Endodermal cell (in vitro differentiated cells): ENCODE results near the gene SIGLEC1. TPM values are rescaled to one million over a fixed set of nuclear protein-coding genes. Genes with fewer than 3 reads are reported as not detected.

Experiments used
- DNase-seq: peaks from one replicate; pipeline ENCODE4 v3.0.0-alpha.2; 2017
- H3K27ac ChIP-seq: 2 replicates; pipeline ENCODE4 v1.5.1; 2013; ENCODE audit warnings: mild to moderate bottlenecking, low read depth, low read length, moderate library complexity
- H3K27me3 ChIP-seq: 2 replicates; pipeline ENCODE4 v1.6.1; 2013; ENCODE audit warnings: mild to moderate bottlenecking, low read length, moderate library complexity; ENCODE audit not compliant: insufficient read depth, control insufficient read depth, poor library complexity, severe bottlenecking
- H3K36me3 ChIP-seq: 2 replicates; pipeline ENCODE4 v1.7.0; 2013; ENCODE audit warnings: mild to moderate bottlenecking, low read length, moderate library complexity; ENCODE audit not compliant: control insufficient read depth, insufficient read depth
- H3K4me1 ChIP-seq: one replicate; pipeline ENCODE4 v1.7.0; 2013; ENCODE audit warnings: low read length; ENCODE audit not compliant: control insufficient read depth, insufficient read depth
- H3K4me3 ChIP-seq: 2 replicates; pipeline ENCODE4 v1.5.1; 2013; ENCODE audit warnings: mild to moderate bottlenecking, low read length, moderate library complexity
- H3K9ac ChIP-seq: 2 replicates; pipeline ENCODE4 v1.6.1; 2013; ENCODE audit warnings: mild to moderate bottlenecking, low read length, moderate library complexity; ENCODE audit not compliant: poor library complexity, severe bottlenecking; ENCODE audit errors: extremely low read depth
- H3K9me3 ChIP-seq: 2 replicates; pipeline ENCODE4 v1.6.1; 2013; ENCODE audit warnings: mild to moderate bottlenecking, low read length, moderate library complexity; ENCODE audit not compliant: control insufficient read depth
- H3K27ac Mint-ChIP-seq: 2 replicates; pipeline ENCODE4 v1.8.0; 2020; ENCODE audit warnings: mixed read lengths
- H3K27me3 Mint-ChIP-seq: 2 replicates; pipeline ENCODE4 v1.8.0; 2021; ENCODE audit warnings: mild to moderate bottlenecking, mixed read lengths; ENCODE audit not compliant: insufficient read depth
- H3K36me3 Mint-ChIP-seq: 2 replicates; pipeline ENCODE4 v1.8.0; 2020; ENCODE audit warnings: low read depth, mixed read lengths
- H3K4me1 Mint-ChIP-seq: 2 replicates; pipeline ENCODE4 v1.8.0; 2020; ENCODE audit warnings: mixed read lengths
- H3K4me3 Mint-ChIP-seq: 2 replicates; pipeline ENCODE4 v1.8.0; 2020; ENCODE audit warnings: mild to moderate bottlenecking, moderate library complexity, mixed read lengths
- H3K9me3 Mint-ChIP-seq: 2 replicates; pipeline ENCODE4 v1.8.0; 2020; ENCODE audit warnings: mild to moderate bottlenecking, mixed read lengths
- CTCF ChIP-seq: fragments of 200-600 bp; sonication (generic); conservative IDR thresholded peaks from 2 replicates; pipeline ENCODE4 v1.5.0; 2021; ENCODE audit warnings: antibody characterized with exemption, mild to moderate bottlenecking
- WGBS, 2 experiments: methylation state at CpG; one replicate each; pipeline versions ENCODE4 v1.1.5 to v1.1.7; 2013; ENCODE audit warnings: missing lambda C conversion rate in 2 of 2, mixed read lengths in 1 of 2; ENCODE audit not compliant: insufficient coverage in 1 of 2, insufficient read length in 1 of 2; 5-methylcytosine and 5-hydroxymethylcytosine counted together
- total RNA-seq, 2 donors: library from RNA; stranded (reverse); fragmentation: NEBNext Ultra II Directional in 1 of 2; extraction: Animal tissue kit (Norgen Biotek cat#: 25700) in 1 of 2; gene quantifications; 2 replicates in 1 of 2; 3 replicates in 1 of 2; pipeline ENCODE4 v1.2.1, GENCODE V29; 2021

SIGLEC1 gene
- total RNA-seq, 2 donors from 2014 or later = not detected

DNA sequence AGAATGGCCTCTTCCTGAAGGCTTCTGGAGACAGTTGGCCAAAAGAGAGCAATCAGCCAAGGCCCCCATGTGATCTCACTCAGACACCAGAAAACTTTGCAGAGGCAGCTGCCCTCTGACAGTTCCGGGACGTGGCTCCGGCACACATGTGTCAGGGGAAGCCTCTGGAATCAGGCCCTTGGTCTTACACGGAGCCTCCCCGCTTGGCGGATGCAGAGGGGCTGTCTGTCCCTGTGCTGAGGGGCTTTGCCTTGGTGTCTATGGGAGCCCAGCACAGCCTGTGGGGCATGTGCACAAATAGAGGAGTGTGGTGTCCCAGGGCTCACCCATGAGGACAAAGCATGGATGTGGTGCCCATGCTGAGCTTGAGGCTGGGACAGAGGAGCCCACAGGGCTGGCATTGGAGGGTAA, 13.8 kb downstream of the SIGLEC1 start:
- DNase-seq = no peak
- Mint-ChIP-seq H3K9me3 (peaks cover 2% of the 10 kb centered on the region), H3K27ac (no peak overlapping the region), H3K36me3 (no peaks in the 10 kb centered on the region), H3K4me1 (no peaks in the 10 kb centered on the region), H3K4me3 (no peak overlapping the region), H3K27me3 (no peaks in the 10 kb centered on the region)
- no peaks in the 10 kb centered on the region for H3K36me3 ChIP-seq
- H3K9me3 ChIP-seq = no peaks in the 10 kb centered on the region
- no peak overlapping the region for H3K4me3 ChIP-seq
- H3K27ac ChIP-seq = no peak overlapping the region
- WGBS, 2 experiments = 95 to 96% methylated on average over 4 to 6 of the region's 6 CpGs
- no peak overlapping the region for H3K9ac ChIP-seq
- H3K27me3 ChIP-seq = no peaks in the 10 kb centered on the region
- no peak for TF ChIP-seq CTCF
- no peaks in the 10 kb centered on the region for H3K4me1 ChIP-seq

- no peak overlapping the region for H3K4me3 ChIP-seq
- H3K27ac ChIP-seq = no peak overlapping the region
- Mint-ChIP-seq H3K9me3 (peaks cover 2% of the 10 kb centered on the region), H3K4me1 (no peaks in the 10 kb centered on the region), H3K4me3 (no peak overlapping the region), H3K27me3 (no peaks in the 10 kb centered on the region), H3K36me3 (no peaks in the 10 kb centered on the region), H3K27ac (no peak overlapping the region)
- H3K9me3 ChIP-seq = no peaks in the 10 kb centered on the region
- WGBS, 2 experiments = 88 to 93% methylated on average over 15 to 18 of the region's 18 CpGs
- TF ChIP-seq CTCF = no peak
- H3K4me1 ChIP-seq = no peaks in the 10 kb centered on the region
- H3K36me3 ChIP-seq = no peaks in the 10 kb centered on the region
- DNase-seq = no peak
- no peaks in the 10 kb centered on the region for H3K27me3 ChIP-seq
- H3K9ac ChIP-seq = no peak overlapping the region
These were observed 14.7 kb downstream of the SIGLEC1 start for GRCh38 chr20:3697588-3698305.

GRCh38 chr20:3696745-3697587, 15.4 kb downstream of the SIGLEC1 start:
- H3K4me1 Mint-ChIP-seq = no peaks in the 10 kb centered on the region
- no peaks in the 10 kb centered on the region for H3K36me3 ChIP-seq
- TF ChIP-seq CTCF = no peak
- H3K27ac Mint-ChIP-seq = no peak overlapping the region
- no peaks in the 10 kb centered on the region for H3K27me3 ChIP-seq
- H3K27ac ChIP-seq = no peak overlapping the region
- H3K4me3 ChIP-seq = no peak overlapping the region
- no peak overlapping the region for H3K9ac ChIP-seq
- no peak overlapping the region for H3K4me3 Mint-ChIP-seq
- no peaks in the 10 kb centered on the region for H3K4me1 ChIP-seq
- whole genome bisulfite sequencing, 2 experiments = 86 to 93% methylated on average over 7 to 15 of the region's 15 CpGs
- peak; percentile 37 for DNase-seq
- H3K9me3 Mint-ChIP-seq = peaks cover 2% of the 10 kb centered on the region
- no peaks in the 10 kb centered on the region for H3K36me3 Mint-ChIP-seq
- no peaks in the 10 kb centered on the region for H3K27me3 Mint-ChIP-seq
- H3K9me3 ChIP-seq = no peaks in the 10 kb centered on the region
